DMS53 treated with DMSO at 0.1 percent for 48 hours (cell line): ENCODE results near the gene ZNF276.
"Not testable (repeated sequence)": the region's sequence is repeated elsewhere in the genome, so short reads cannot be mapped to it uniquely, and the experiment has no call there.

Source experiments
- DNase-seq: peaks from one replicate; lab custom pipeline; 2025; ENCODE audit not compliant: unreplicated experiment; lab: John Stamatoyannopoulos, UW

Gene ZNF276

DNA sequence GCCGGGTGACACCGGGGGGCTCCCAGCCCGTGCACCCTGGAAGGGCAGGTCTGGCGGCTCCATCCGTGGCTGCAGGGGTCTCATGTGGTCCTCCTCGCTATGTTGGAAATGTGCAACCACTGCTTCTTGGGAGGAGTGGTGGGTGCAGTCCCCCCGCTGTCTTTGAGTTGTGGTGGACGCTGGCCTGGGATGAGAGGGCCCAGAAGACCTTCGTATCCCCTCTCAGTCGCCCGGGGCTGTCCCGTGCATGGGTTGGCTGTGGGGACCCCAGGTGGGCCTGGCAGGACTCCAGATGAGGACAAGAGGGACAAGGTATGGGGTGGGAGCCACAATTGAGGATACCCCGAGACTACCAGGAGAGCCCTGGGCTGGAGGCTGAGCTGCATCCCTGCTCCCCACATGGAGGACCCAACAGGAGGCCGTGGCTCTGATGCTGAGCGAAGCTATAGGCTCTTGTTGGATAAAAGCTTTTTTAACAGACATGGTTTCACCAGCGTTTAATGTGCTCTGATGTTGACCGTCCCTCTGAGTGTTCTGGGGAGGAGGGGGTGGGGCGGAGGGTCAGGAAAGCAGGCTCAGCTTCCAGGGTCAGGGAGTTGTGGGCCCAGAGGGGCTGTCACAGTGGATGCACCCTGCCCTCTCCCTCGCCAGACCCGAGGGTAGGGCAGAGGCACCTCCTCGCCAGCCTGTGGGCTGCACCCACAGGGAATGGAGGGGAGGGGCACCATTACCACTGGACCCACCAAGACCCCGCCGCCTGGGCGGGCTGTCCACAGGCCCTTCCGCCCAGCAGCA is 25.3 kb upstream of the ZNF276 start:
- no peak for DNase-seq

DNA sequence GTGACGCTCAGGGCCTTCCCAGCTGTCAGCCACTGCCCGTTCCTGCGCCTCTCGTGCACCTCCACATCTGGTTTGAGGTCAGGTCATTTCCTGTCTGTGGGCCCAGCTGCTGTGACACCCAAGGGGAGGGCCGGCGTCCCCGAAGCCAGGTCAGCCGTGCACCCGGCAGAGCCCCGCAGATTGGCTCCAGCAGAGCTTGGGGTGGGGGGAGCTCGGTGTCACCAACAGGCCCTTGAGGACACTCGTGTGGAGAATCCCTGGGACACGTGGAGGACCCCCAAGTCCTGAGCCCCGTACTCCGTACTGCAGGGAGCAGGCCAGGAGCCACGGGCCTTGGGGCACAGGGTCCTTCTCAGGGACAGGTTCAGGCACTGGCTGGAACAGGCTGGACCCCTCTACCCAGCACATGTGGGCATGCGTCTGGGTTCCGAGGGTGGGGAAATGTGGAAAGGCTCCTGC is 24.6 kb upstream of the ZNF276 start:
- DNase-seq: no peak

DNA sequence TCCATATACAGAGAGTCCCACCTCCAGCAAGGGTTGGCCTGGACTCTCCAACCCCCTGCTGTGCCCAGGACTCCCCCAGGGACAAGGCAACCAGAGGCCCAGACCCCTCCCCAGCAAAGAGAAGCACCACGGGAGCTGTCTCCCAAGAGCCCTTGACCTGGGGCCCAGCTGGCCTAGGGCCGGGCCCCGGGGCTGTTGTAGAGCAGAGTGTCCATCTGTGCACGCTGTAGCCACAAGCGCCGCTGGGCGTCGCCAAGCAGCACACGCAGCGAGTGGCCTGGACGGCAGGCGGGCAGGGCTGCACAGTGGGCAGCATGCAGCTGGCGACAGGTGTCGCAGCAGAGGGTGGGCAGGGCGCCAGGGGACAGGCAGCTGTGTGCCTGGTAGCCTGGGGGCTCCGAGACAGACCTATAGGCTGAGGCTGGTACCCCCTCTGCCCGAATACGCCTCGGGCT is 24.1 kb upstream of the ZNF276 start:
- no peak for DNase-seq

DNA sequence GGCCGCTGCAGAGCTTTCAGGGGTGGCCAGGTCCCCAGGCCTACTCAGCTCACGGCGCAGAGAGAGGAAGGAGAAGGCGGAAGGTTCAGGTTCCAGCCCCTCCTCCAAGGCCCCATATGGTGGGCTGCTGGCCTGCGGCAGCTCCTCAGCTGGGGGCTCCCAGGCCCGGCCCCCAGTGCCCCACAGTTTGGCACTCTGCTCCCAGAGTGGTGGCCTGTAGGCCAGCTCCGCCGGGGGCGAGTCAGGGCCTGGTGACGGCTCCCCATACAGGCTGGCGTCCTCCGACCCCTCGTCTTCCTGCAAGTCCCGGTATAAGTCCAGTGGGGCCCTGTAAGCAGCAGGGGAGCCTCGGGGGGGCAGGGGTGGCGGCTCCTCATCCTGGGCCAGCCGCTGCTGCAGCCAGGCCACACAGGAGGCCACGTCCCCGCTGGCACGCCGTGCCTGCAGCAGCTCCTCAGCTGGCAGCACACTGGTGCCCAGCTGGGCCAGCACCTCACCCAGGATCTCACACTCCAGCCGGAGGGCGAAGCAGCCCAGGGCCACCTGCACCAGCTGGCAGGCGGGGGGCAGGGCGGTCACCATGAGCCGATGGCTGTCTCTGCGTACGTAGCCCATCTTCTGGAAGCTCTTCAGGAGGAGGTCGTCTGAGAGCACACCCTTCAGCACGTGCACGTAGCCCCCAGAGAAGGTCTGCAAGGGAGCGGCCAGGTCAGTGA is 23.6 kb upstream of the ZNF276 start:
- DNase-seq: no peak

DNA sequence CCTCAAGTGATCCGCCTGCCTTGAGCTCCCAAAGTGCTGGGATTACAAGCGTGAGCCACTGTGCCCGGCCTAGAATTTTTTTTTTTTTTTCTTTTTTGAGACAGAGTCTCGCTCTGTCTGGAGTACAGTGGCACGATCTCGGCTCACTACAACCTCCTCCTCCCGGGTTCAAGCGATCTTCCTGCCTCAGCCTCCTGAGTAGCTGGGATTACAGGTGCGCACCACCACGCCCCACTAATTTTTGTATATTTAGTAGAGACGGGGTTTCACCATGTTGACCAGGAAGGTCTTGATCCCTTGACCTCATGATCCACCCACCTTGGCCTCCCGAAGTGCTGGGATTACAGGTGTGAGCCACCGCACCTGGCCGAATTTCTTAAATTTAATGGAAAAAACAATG is 22.6 kb upstream of the ZNF276 start:
- not testable (repeated sequence) for DNase-seq

DNA sequence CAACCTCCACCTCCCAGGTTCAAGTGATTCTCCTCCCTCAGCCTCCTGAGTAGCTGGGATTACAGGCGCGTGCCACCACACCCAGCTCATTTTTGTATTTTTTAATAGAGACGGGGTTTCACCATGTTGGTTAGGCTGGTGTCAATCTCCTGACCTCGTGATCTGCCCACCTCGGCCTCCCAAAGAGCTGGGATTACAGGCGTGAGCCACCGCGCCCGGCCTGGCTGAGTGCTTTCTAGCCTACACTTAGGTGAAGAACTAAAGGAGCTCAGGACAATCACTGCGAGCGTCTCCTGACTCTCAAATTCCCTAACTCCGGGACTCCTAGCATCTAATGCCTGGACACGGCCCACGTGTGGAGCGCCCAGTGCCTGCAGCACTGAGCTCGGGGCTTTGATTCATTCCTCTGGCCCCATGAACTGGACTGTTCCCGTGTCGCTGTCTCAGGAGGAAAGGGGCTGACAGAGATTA is 21.7 kb upstream of the ZNF276 start:
- not testable (repeated sequence) for DNase-seq

DNA sequence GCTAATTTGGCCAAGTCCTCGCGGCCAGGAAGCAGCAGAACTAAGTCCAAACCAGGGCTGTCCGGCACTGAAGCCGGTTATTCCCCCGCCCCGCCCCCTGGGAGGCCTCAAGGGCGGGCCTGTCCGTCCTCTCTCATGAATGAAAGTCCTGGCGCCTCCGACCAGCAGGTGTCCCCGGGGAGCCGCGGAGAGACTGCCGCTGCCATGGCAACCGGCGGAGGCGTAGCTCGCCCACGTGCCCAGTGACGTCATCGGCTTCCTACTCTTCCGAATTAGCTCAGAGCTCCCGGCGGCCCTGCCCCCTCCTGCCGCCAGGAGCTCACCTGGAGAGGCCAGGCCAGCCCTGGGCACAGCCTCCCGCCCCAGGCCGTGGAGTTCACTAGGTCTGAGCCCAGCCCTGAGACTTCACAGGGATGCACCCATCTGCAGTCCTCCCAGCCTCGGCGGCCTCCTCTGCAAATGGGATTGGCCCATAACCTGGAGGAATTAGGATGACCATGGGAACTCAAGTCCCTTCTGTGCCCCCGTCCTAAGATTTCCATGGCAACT is 21.2 kb upstream of the ZNF276 start:
- peak; percentile 96 for DNase-seq

DNA sequence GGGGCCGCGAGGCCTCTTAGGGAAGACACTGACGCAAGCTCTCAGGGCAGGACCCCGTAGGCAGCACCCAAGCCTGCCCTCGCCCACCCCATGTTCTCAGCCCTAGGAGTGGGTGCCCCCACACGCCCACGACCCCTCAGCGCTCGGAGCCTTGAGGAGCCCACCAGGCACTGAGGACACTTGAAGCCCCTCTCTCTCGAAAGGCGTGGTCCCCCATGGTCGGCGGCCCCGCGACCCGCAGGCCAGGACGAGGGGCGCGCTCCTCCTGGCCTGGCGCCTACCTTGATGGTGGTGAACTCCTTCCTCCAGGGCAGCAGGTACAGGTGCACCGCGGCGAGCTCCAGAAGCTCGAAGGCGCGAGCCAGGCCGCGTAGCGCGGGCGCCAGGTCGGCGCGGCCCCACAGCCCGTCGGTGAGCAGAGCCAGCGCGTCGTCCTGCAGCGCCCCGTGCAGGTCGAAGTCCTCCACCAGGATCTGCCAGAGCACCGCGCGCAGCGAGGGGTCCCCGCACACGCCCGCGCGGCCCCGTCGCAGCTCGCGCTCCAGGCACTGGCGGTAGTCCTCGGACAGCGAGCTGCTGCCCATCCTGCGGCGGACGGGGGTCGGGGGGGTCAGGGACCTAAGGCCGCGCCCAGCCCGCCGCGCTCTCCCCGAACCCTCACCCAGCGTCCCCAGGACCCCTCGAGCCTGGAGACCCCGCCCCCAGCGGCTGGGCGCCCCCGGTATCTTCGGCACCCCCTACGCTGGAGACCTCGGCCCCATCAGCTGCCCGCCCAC is 20.5 kb upstream of the ZNF276 start:
- peak; percentile 26 for DNase-seq

DNA sequence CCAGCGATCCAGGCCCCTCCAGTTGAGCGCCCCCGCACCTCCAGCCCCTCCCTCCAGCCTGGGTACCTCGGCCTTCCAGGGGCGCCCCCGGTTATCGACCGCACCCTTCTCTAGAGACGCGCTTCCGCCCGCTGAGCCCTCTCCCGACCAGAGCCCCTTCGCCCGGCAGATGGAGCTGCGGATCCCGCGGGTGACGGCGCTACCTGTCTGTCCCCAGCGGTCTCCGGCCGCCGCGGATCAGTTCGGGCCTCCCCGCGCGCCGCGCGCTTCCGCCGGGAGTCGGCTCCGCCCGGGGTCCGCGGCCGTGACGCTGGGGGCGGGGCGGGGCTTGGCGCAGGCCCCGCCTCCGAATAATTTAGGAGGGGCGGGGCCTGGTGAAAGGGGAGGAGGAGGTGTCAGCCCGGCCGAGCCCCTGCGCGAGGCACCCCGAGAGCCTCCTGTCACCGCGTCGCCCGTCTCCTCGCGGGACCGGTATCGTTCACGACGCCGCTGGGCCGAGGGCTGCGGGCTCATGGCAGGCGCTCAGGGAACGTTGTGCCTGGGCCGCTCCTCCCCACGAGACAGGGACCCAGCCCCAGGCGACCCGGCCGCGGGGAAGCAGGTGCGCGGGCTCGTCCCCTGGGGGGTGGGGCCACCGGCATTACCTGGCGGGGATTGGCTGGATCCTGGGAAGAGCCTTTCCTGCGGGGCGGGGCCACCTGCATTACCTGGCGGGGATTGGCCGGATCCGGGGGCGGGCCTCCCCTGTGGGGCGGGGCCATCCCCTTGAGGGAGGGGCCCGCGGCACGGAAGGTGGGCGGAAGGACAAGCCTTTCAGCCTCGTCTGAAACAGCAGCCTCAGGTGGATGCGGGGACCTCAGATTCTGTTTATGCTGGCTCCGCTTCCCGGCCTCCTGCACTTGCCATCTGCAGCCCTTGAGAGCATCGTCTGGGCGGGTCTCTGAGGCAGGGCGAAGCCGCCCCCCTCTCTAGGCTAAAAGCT is 19.6 kb upstream of the ZNF276 start, which contains the start of gene SPATA2L:
SPATA2L (minus strand) TSS at position 281 of the 982 bp plus-strand sequence. CDS start 473 bp downstream, outside the sequence.
- DNase-seq: peak; percentile 84

DNA sequence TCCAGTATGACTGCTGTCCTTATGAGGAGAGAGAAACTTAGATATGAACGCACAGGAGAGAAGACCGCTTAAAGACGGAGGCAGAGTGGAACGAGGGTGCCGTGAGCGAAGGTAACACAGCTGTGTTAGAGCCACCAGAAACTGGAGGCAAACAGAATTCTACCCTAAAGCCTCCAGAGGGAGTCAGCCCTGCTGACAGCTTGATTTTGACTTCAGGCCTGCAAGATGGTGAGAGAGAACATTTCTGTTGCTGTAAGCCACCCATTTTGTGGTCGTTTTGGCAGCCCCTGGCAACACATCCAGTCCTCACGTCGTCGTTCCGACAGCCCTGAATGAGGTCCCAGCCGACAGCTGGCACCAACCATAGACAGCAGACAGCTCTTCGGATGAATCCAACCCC is 17.1 kb upstream of the ZNF276 start:
- DNase-seq: no peak

DNA sequence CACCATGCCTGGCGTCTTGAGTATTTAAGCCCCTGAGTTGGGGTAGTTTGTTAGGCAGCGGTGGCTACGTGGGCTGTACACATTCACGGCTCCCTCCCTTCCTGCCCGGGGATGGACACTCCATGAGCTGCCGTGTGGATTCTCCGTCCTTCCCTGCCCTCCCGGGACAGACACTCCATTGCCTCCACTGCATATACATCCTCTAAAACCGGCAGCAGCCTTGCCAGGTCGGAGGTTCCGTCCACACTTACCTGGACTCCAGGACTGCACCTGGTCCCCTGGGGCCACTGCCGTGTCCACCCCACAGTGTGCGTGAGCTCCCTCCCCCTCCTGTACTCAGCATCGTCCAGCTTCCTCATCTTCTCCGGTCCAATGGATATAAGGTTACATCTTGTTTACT is 16.3 kb upstream of the ZNF276 start:
- DNase-seq: no peak

DNA sequence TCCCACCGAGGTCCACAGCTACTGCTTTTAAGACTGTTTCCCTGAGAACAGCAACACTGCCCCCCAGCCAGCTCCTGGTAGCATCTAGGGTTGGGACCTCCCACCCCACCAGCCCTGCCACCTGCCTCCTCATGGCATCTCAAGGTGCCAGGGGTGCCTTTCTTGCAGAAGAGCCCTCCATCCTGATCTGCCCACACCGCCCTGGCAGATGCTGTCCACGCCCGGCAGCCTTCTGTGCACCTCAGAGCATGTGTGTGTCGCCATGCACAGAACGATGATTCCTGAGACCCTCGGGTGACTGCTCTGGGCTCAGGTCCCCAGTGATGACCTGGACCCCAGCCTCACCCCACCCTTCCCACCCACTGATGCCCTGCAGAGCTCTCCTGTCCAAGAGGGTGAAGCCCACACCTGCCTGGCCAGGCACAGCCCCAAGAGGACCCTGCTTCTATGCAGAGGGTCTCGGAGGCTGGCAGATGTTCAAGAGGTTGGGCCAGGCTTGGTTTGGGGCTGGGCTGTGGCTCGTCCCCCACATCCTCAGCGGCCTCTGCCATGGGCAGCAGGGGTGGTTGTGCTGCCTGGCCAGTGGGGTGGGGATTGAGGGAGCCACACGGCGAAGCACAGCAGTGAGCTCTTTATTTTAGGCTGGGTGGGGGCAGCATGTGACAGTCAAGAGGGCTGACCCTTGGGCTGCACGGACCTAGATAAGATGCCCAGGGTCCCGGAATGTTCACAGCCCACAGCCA is 14.6 kb upstream of the ZNF276 start:
- no peak for DNase-seq

DNA sequence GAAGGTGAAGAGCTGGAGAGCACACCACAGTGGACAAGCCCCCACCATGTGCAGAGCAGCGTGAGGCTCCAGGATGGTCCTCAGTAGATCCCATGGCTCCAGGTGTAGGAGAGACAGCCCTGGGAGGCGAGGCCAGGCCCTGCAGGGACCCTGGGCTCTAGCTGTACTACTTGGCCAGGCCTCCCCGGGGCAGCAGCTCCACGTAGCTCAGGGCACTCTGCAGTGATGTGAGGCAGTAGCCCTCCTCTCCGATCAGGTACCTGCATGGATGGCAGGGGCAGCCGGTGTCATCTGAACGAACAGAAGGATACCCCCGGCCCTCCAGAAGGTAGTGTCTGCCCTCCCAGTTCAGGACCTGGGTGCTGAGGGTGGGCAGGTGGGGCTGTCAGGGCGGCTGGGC is 13.6 kb upstream of the ZNF276 start:
- no peak for DNase-seq

DNA sequence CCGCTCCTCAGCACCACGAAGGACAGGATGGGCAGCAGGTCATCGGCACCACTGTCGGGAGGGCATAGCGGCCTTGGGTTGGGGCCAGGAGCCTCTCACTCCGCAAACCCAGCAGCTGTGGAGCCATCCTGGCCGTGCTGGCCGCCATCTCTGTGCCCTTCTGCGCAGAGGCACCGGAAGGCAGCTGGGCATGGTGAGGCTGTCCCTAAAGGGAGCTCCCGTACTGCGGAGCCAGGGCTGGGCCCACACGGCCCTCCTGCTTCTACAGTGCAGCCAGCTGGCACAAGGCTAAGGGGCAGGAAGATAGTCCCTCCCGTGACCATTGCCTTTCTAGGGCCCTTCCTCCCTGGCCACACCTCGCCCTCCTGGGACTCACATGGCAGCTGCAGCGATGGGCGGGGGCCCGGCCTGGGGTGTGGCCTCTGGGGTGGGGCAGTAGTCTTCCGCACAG is 12.8 kb upstream of the ZNF276 start:
- no peak for DNase-seq

DNA sequence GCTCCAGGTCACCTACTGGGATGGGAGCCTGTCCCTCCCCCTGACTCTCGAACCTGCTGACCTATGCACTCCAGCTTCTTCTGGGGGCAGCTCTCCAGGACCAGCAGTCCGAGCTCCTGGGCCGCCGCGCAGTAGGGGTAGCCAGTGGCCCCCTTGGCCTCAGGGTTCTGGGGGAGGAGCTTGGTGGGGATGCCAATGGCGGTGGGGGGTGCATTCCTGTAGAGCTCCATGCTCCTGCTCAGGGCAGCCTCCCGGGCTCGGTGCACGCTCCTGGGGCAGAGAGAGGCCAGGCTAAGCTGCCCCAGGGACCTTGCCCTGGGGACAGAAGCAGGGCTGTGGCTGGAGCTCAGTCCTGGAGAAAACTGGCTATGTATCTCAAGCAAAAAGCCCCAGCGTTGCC is 12.2 kb upstream of the ZNF276 start:
- DNase-seq: no peak

DNA sequence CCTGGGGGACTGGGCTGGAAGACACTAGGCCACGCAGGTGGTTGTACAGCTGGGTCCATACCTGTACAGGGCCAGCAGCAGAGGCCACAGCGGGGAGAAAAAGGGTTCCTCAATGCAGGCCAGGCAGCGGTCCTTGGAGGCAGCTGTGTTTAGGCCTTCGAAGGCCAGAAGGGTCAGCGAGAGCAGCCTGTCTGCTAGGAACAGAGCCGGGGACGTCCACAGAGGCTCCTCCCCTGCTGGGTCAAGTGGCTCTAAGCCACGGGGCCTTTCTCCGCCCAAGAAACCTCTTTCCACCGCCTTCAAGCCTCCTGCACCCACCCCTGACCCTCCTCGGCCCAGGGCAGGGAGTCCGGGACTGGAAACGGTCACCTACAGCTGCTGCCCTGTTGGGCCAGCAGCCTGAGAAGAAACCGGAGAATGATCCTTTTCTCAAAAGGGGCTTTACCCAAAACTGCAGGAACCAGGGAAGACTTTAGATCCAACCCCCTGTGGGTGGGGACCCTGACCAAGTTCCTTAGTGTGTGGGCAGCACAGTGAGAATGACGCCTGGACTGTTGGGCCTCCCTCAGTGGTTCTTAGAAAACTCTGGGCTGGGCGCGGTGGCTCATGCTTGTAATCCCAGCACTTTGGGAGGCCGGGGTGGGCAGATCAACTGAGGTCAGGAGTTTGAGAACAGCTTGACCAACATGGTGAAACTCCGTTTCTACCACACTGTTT is 11.5 kb upstream of the ZNF276 start:
- DNase-seq: no peak

DNA sequence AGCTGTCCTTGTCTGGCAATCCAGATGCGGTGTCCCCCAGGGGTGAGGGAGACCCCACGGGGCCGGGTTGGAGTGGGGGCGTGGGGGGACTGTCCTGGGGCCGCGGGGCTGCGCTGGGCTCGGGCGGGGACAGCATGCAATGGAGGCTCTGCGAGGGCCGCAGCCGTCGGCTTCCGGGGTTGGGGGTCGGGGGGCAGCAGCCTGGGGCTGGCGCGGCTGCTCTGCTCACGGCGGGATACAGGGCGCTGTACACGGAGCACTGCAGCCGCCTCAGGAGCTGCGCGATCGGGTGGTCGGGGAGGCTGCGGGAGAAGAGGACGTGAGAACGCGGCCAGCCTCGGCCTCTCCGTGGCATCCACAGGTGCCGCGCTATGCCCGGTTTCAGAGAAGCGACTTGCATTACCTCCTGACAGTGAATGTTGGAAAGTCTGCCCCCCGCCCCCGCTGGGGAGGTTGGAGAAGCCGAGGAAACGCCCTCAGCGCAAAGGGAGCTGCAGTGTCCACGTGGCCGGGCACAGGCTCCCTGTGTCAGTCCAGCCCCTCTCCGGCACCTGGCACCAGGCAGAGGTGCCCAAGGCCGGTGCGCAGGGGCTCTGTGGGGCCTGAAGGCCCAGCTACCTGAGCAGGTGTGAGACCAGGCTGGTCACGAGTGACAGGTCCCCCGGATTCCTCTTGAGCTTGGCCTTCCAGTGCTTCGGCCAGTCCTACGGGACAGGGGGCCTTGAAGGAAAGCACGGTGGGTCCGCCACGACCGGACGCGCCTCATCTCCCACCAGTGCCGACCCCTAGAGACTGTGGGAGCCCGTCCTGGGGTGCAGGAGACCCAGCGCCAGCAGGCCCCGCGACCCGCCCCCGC is 10.4 kb upstream of the ZNF276 start:
- DNase-seq: no peak
